Hindlimb muscle (tissue), 1 donor: ENCODE data around the gene PMPCA. TPM values are rescaled to one million over a fixed set of nuclear protein-coding genes. Genes with fewer than 3 reads are reported as not detected.

Experiments used
- DNase-seq: peaks from one replicate; pipeline ENCODE4 v3.0.0-alpha.2; 2013
- polyA plus RNA-seq: library from polyadenylated mRNA; unstranded; fragments of 120-200 nt; gene quantifications from one replicate; pipeline ENCODE4 v1.2.1, GENCODE V29; 2013; ENCODE audit not compliant: insufficient read length

The PMPCA gene, protein sequence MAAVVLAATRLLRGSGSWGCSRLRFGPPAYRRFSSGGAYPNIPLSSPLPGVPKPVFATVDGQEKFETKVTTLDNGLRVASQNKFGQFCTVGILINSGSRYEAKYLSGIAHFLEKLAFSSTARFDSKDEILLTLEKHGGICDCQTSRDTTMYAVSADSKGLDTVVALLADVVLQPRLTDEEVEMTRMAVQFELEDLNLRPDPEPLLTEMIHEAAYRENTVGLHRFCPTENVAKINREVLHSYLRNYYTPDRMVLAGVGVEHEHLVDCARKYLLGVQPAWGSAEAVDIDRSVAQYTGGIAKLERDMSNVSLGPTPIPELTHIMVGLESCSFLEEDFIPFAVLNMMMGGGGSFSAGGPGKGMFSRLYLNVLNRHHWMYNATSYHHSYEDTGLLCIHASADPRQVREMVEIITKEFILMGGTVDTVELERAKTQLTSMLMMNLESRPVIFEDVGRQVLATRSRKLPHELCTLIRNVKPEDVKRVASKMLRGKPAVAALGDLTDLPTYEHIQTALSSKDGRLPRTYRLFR
- 39.9 TPM for polyA plus RNA-seq

DNA sequence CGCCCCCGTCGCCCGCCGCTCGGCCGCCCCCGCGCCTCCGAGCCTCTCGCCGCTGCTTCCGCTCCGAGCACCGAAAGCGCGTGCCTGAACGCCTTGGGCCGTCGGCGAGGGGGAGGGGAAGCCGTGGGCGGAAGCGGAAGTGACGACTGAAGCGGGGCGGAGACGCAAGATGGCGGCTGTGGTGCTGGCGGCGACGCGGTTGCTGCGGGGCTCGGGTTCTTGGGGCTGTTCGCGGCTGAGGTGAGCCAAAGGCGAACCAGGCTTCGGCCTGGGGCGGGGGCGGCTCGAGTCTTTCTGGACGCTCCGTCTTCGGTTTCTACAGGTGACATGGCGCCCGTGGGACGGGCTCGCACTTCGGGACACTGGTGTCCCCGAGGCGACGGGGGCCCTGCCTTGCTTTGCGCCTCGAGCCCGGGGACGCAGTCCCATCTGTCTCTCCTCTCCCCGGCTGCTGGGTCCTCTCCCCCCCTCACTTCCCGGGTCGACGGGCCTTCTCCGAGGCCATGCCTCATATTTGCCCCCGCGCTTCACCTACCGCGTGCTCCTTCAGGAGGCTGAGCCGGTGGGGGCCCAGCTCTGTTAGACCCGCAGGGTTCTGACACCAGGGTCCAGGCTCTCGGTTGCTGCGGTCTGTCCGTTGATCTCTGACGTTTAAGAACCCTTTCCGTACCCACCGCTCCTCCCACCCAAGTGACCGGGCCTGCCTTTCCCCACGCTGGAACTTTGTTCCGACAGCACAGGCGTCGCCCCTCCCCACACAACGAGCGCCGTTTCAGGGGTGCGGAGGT, at the start of gene PMPCA, which contains the start of gene ENTR1:
PMPCA (plus strand) TSS at position 159 of the 788 bp plus-strand sequence; CDS start at position 170, 11 bp downstream.
ENTR1 (minus strand) TSS at position 115 of the 788 bp plus-strand sequence. CDS start 217 bp downstream, outside the sequence.
- peak; percentile 93 for DNase-seq

DNA sequence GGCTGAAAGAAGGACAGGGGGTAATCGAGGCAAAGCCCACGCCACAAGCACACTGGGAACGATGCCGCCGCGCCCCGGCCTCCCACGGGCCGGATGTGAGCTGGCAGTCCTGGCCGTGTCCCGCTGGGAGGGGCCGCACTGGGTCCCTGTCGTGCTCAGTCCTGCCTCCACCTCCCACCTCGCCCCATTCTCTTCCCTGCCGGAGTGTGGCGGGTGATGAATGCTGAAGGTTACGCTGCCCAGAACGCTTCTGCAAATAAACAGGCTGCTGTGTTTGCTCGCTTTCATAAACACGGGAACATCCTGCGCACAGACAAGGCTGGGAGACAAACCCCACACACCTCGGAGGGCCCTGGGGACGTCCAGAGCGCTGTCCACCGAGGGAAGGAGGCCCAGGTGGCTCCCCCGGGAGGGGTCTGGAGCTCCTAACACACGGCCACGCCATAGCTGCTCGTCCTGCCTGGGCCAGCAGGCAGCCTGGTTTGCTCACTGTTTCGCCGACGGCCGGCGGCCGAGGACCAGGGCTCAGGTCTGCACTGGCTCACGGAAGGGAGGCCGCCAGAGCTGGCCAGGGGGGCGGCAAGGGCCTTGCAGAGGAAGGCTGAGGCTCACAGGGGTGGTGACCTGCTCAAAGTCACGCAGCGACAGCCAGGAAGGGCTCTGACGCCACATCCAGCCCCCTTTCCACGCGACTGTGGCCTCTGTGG, 49.3 kb upstream of the PMPCA start:
- DNase-seq = no peak

DNA sequence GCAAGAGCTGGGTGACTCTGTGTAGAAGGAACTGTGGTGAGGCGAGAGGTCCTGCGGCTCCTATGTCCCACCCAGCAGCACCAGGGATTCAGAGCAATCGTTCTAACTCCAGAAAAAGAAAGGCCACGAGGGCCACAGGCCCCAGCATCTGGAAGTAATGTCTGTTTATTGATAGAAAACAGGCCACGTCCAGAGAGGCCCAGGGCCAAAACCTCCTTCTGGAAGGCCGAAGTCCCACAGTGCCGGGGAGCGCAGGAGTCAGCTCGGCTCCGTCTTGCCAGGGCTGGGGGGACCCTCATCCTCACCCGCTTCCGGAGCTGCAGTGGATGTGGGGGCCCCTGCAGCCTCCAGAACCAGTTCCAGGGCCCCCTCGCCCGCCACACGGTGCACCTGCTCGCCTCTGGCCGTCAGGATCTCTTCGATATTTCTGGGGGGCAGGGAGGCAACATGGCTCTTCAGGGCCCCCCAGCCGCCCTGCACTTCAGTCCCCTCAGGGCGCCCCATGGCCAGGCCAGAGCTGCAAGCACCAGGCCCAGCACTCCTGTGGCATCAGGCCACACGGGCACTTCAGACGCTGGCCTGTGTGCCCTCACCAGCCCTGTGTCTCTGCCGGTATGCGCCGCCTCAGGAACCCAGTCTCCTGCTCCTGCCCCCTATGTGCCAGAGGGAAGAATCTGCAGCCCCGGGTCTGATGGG, 48.6 kb upstream of the PMPCA start:
- DNase-seq = peak; percentile 68

DNA sequence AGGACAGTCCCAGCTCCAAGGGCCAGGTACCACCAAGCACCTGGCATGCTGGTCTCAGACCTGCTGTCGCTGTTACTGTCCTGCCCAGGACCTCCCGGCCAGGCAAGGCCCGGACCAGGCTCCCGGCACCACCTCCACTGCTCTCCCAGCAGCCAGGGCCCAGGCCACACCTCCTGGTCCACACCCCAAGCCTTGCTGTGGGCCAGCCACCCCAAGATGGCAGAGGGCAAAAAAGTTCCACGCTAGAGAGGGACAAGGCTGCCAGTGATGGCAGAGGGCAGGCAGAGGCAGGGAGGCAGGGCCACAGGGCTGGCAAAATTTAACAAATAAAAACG, 48.0 kb upstream of the PMPCA start:
- no peak for DNase-seq

DNA sequence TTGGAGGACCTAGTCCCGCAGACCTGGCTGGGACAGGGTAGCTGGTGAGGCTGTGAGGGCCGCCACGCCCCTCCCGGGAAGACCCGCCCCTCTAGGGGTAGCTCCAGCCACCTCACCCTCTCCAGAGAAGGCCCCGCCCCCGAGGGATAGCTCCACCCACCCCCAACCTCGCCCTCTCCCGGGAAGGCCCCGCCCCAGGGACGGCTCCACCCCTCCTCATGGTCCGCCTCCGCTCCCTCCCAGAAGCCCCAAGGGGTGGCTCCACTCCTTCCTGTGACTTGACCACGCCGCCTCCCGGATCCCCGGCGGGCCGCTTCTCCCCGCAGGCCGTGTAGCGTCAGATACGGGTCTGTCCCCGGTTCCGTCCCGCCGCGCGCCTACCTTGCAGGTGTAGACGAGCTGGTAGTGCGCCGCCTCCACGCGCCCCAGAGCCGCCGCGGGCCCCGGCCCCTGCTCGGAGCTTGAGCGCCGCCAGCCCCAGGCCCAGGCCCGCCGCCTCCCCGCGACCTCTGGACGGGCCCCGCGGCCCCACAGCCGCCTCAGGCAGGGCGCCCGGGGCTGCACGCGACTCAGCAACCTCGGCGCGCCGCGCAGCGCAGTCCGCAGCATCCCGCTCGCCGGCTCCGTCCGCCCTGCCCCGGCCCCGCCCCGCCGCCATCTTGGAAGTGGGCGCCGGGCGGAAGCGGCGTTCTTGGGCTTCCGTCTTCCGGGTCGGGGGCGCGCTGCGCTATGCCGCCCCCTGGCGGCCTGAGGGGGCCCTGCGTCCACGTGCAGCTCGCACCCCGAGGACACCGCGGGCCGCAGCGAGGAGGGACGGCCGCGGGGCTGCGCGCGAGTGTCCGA, 47.1 kb upstream of the PMPCA start, which contains the start of gene DNLZ:
DNLZ (minus strand) TSS at position 639 of the 843 bp plus-strand sequence; CDS start at position 609, 30 bp downstream.
- DNase-seq = peak; percentile 92

DNA sequence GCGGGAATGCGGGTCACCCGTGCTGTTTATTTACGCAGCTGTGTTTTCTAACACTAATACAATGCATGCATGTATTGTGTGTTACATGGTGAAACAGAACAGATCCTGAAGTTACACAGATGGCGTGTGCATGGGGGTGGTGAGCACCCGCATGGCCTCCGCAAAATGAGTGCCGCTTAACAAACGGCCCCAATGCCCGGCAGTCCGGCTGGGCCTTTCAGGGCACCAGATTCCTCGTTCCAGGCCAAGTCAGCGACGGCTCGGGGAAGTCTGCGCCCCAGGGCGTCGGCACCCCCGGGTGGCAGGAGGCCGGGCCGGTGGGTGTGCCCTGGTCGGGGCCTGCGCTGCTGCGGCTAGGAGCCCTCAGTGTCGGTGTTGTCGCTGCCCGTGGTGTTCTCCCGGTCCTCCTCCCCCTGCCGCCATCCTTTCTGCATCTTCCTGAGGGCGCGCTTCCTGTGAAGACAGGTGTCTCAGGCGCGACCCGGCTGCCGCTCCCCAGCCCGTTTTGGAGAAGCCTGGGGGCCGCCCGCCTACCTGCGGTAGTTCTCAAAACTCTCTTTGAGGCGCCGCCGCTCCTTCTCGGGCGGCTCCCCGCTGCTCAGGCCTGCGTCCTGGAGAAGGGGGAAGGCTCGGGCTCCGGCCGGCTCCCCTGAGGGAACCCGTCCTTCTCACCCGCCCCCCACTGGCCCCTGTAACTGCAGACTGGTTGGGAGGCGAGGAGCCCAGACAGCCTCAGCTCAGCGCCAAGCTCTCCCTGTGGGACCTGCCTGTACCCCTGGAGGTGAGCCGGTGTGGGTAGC, 46.3 kb upstream of the PMPCA start:
- no peak for DNase-seq

DNA sequence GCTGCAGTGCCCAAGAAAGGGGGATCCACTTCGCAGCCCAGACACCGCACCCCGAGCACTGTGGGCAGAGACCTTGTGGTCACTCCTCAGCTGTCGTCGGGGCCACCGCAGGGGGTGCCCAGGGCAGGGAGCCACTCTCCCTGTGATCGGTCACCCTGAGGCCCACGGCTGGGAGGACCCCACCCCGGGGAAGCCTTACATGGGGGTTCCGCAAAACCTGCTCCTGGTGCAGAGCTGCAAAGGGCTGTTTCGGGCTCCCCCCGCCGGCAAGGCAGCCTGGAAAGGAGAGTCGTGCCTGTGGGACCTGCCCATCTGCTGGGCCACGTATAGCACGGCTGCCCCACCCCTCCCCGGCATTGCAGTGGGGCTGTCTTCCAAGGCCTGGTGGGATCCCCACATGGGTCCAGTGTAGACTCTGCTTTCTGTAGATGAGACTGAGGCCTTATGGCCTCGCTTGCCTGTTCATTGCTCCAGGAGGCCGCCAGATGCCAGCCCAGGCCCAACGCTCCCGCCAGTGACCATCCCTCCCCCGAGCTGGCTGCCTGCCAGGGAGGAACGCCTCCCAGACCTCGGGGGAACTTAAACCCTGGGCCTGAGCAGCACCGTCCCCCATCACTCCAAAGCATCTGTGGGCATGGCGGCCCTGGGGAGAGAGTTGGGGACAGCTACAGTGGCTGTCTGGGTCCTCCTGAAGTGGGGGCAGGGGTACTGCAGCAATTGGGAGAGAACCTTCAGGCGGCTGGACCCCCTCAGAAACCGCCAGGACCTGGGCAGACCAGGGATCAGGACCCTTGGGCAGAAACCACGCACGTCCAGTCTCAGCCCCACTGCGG, 45.3 kb upstream of the PMPCA start:
- no peak for DNase-seq

DNA sequence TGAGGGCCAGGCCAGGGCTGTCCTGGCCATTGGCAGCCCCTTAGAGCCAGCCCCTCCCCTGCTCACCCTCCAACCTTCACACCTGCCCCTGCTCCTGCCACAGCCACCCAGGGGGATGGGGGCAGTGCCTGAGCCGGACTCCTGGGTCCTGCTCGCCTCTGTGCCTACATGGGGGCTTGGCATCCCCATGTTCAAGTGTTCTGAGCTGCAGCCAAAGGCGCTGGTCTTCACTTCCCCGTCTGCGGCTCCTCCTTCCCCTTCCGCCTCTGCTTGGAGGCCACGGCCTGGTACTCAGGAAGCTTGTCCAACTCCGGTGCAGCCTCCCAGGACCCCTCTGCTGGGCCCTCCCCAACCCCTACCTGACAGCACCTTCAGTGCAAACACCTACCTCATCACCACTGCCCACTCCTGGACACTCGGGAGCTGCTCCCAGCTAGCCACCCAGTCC, 44.7 kb upstream of the PMPCA start:
- no peak for DNase-seq

DNA sequence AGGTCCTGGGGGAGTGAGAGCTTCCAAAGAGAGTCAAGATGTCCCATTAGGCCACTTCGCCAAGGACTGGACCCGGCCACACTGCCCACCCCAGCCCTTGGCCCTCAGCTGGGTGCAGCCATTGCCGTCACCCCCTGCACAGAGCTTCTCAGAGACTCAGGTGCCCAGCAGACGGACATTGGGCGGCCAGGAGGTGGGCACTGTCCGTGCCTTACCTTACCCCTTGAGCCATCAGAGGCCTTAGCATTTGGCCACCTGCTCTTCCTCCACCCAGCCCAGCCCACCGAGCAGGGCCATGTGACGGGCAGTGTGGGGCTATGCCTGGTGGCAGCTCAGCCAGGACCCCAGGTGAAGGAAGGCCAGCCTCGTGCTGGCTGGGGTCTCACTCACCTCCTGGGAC, 43.6 kb upstream of the PMPCA start:
- DNase-seq = no peak

DNA sequence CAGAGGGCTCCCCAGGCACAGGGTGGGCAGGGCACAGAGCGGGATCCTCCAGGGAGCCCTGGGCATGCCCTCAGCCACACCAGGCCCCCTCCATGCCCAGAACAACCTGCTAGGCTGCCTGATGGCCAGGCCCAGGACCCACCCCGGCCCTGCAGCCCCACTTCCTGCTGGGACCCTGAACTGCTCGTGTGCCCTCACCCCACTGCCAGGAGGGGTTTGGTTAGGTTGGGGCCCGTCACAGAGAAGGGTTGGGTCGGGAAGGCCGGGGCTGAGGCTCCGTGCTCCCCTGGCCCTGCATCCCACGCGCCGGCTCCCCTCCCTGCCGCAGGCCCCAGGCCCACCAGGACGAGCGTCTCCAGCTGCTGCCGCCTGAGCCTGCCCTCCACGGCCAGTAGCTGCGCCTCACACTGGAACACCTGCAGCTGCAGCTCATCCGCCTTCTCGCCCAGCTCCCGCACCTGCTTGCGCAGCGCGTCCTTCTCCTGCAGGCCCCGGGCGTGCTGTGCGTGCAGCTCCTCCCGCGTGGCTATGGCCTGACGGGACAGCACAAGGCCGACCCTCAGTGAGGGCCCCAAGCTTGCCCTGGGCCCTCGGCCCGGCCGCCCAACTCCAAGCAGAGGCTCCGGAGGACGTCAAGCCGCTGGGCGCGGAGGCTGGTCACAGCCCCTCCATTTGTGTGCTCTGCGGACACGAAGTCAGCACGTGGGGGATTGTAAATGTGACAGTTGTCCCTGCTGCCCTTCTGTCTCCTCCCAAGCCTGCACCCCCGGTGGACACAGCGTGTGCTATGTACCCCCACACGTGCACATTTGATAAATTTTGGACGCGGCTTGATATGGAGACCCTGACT, 42.9 kb upstream of the PMPCA start:
- DNase-seq = no peak

DNA sequence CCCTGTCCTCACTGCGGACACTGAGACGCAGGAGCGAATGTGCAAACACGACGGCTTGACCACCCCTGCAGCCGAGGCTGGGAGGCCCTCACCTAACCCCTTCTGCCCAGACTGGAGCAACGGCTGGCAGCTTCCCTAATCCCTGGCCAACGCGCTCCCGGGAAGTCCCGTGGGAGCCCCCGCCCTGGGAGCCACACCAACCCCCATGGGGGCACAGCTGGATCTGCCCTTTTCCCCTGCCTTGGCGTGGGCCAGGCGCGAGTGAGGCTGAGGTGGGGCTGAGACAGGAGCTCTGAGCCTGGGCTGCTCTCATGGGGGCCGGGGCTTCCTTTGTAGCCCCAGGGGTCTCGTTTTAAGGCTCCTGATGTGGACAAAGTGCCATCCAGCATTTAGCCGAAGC, 42.3 kb upstream of the PMPCA start:
- no peak for DNase-seq

DNA sequence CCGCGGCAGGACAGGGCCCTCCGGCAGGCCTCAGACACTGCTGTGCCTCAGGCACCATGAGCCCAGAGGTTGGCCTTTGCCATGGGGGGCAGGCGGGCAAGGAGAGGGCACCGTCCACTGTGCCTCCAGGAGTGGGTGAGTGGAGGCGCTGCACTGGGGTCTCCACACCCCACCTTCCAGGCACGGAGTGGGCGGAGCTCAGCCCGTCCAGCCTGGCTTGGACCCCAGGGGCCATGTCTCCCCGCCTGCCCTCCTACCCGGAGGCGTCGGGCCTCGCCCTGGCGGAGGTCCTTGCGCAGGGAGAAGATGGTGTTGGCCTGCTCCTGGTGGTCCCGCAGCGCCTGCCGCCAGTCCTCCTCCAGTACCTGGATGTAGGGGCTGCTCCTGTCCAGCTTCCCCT, 40.4 kb upstream of the PMPCA start:
- no peak for DNase-seq

DNA sequence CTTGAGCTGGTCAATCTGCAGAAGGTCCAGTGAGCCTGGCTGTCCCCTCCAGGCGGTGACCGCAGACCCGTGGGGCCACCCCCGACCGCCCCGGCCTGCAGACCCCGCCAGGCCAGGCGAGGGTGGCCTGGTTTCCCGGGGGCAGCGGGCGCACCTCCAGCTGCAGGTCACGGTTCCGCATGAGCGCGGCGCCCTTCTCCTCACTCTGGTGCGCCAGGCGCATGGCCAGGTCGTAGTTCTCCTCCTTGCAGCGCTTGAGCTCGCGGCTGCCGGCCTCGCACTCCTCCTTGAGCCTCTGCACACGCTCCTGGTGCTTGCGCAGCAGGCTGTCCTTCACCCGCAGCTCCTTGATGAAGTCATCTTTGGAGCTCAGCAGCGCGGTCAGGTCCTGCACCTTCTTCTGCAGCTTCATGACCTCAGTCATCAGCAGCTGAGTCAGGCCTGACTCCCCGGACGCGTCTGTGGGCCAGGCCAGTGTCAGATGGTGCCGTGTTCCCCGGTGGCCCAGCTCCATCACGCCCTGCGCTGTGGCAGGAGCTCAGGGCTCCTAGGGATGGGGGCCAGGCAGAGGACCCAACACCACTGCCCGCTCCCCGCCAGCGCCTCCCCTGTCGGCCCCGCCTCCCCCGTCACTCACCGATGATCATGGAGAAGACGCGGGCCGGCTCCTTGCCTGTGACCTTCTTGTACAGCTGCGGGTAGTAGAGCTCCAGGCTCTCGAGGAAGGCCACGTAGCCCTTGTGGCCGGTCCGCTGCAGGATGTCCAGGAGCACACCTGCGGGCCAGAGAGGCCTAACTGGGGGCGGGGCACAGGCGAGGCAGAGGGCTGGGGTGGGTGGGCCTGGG, 39.5 kb upstream of the PMPCA start:
- no peak for DNase-seq

DNA sequence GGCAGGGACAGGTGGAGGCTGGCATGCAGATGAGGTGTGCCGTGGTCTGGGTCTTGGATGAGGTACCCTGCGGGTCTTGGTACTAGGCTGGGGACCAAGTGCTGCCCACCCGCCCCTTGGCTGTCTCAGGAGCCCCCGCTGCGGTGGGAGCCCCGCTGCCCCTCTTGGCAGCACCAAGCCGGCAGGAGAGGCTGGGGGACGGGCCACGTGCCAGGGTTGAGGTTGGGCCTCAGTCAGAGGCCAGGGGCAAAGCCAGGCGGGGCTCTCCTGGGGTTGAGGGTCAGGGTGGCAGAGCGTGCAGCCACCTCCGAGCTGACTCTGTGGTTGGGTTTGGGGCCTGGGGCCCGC, 39.0 kb upstream of the PMPCA start:
- DNase-seq = no peak

DNA sequence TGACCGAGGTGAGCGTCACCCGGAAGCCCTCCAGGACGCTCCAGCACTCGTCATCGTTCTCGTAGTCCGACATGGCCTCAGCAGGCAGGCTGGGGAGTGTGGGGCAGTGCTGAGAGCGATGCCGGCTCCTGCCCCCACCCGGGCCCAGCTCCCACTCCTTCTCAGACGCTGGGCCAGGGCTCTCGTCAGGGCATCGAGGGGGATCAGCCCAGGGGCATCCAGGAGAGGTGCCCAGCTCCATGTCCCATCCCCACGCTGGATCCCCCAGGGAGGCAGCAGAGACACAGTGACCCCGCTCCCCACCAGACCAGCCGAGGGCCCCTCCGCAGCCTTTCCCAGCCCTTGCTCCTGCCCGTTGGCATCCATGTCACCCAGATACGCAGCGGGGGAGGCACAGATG, 38.5 kb upstream of the PMPCA start:
- no peak for DNase-seq

DNA sequence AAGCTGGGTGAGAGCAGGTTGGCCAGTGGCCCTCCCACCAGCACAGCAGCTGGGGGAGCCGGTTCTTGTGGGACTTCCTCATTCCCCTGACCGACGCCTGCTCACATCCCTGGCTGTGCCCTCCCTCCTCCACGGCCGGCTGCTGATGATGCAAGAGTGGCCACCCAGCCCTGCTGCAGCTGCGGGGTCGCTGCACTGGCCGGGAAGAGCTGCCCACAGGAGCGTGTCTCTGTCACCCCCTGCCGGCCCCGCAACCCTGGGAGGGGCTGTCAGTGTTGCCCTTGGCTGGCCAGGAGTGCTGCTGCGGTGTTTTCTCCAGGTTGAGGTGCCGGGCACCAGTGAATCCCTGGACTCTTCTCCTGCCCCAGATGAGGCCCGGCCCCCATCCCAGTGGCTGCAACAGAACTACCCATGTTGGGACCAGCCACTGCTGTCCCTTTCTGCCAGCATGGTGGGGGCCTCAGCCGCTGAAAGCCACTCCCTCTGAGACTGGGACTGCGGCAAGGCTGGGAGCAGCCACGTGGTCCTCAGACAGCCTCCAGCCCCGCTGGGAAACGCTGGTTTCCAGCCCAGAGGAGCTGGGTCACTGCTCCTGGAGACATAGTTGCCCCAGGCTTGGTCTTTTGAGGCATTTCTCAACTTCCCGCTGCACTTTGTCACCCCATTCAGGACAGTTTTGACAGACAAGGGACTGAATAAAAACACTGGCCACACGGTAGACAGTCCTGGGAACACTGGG, 37.7 kb upstream of the PMPCA start:
- peak; percentile 60 for DNase-seq
